ENCODE measurements around the gene ATP6V0E2. TPM values are rescaled to one million over a fixed set of nuclear protein-coding genes. Genes with fewer than 3 reads are reported as not detected.

The ATP6V0E2 gene
- total RNA-seq, 2 donors from 2014 or later, result 32.6 to 64.3 TPM

DNA sequence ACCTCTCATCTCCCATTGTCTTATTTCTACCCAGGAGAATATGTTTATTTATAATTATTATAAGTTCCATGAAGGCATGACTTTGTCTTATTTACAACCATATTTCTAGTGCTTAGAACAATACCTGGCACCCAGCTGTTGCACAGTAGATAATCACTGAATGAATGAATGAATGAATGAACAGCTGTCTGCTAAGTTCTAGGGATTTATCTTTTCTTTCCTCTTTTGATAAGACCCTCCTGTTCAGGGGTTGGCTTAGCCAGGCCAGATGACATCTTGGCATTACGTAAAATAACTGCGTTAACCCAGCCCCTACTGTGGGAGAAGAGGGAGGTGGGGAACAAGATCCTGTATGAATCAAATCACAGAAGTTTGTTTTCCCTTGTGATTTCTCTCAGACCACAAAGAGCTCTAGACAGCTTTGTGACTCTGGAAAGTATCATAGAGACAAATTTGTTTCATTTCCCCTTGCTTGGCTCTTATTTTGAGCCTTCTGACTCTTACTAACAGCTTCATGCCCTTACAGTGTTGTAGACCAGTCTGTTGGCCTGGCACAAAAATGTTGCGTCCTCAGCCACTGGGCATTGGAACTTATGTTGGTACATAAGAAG, 27.2 kb upstream of the ATP6V0E2 start:
- Mint-ChIP-seq H3K27me3 (no peaks in the 10 kb centered on the region), H3K4me1 (ENCODE audit: low read depth in 2 of 2) (peaks cover 0 to 4% of the 10 kb centered on the region in 2 donors), H3K36me3 (peaks cover 5% of the 10 kb centered on the region), H3K9me3 (no peaks in the 10 kb centered on the region), H3K4me3 (no peak overlapping the region), H3K27ac (no peak overlapping the region)
- DNase-seq (ENCODE audit: low spot score) (no peak), ATAC-seq (no peak)

DNA sequence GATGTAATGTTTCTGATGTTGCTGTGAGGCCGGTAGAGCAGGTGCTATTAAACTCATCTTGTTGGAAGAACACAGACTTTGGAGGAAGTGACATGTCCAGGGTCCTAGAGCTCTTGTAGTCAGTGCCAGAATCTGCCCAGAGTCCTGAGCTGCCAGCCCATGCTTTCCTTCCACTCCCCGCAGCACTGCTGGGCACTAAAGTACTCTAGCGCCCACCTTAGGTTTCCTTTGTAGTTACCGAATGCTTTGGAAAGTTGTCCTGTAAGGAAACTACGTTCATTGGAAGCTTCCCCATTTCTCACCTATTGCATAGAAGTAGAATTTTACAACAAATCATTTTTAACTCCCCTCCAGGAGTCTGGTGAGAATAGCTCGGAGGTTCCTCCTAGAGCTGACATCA, 24.6 kb upstream of the ATP6V0E2 start:
- Mint-ChIP-seq H3K9me3 (no peaks in the 10 kb centered on the region), H3K4me3 (no peak overlapping the region), H3K27ac (no peak overlapping the region), H3K27me3 (no peaks in the 10 kb centered on the region), H3K4me1 (ENCODE audit: low read depth in 2 of 2) (peaks cover 0 to 4% of the 10 kb centered on the region in 2 donors), H3K36me3 (peaks cover 5% of the 10 kb centered on the region)
- no peak for ATAC-seq
- DNase-seq (ENCODE audit: low spot score), result no peak

DNA sequence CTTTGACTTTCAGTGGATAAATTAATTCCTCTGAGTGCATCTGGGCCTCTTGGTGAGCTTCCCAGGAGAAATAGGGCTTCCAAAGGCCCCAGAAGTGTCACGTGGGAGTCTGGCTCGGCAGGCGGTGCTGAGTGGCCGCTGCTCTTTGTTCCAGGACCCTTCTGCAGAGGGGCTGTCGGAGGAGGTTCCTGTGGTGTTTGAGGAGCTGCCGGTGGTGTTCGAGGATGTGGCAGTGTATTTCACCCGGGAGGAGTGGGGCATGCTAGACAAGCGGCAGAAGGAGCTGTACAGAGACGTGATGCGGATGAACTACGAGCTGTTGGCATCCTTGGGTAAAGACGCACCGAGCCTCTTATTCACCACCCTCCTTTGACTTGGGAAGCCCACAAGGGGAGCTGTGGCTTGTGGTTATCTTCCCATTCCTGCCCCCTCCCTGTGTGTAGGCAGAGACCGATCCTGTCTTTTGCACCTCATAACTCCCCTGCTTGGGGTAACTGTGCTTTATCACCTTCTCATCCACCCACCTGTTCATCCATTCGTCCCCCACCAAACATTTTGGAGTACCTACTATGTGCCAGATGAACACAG, 23.7 kb upstream of the ATP6V0E2 start:
- DNase-seq (ENCODE audit: low spot score) (peak; percentile 28), ATAC-seq (no peak)
- Mint-ChIP-seq H3K27me3 (no peaks in the 10 kb centered on the region), H3K27ac (no peak overlapping the region), H3K4me3 (no peak overlapping the region), H3K4me1 (ENCODE audit: low read depth in 2 of 2) (peaks cover 0 to 3% of the 10 kb centered on the region in 2 donors), H3K9me3 (no peaks in the 10 kb centered on the region), H3K36me3 (peaks cover 4% of the 10 kb centered on the region)

DNA sequence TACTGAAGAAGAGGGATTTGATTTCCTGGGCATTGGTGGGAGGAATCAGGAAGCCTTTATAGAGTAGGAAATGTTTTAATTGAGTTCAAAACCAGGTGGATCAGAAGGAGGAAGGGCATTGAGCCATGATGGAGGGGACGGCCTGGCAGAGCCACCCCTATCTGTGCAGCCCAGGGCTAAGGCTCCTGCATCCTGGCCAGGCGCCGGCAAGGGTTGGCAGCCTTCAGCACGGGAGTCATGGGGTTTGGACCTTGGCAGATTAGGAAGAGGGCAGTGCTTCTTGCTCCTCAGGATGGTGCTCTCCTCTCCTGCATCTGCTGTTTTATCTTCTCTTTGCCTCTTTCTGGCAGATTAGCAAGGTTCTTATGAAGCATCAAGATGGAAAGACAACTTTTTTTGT, 23.1 kb upstream of the ATP6V0E2 start:
- Mint-ChIP-seq H3K27me3 (no peaks in the 10 kb centered on the region), H3K4me1 (ENCODE audit: low read depth in 2 of 2) (no peaks in the 10 kb centered on the region), H3K9me3 (no peaks in the 10 kb centered on the region), H3K4me3 (no peak overlapping the region), H3K27ac (no peak overlapping the region), H3K36me3 (no peaks in the 10 kb centered on the region)
- ATAC-seq (no peak), DNase-seq (ENCODE audit: low spot score) (no peak)

DNA sequence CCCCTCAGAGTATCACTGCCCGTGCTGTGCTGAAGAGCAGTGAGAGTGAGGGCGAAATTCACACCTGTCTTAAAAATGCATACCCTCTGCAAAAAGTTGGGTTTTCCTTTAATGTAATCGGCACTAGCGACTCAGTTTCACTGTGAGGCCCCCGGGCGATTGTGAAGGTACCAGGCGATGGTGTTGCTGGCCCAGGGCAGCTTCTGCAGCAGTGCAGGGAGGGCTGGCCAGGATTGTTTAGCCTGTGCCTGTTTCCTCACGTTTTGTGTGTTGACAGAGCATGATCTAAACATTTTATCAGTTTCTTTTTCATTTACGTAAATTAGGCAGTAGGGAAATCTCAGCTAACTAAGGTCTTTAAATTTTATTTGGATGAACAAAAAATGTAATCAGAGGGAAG, 22.3 kb upstream of the ATP6V0E2 start:
- DNase-seq (ENCODE audit: low spot score) (no peak), ATAC-seq (no peak)
- H3K9me3 Mint-ChIP-seq, result no peaks in the 10 kb centered on the region
- no peak overlapping the region for H3K4me3 Mint-ChIP-seq
- H3K27ac Mint-ChIP-seq, result no peak overlapping the region
- H3K36me3 Mint-ChIP-seq, result no peaks in the 10 kb centered on the region
- peaks cover 0 to 2% of the 10 kb centered on the region in 2 donors for H3K4me1 Mint-ChIP-seq (ENCODE audit: low read depth in 2 of 2)
- no peaks in the 10 kb centered on the region for H3K27me3 Mint-ChIP-seq

DNA sequence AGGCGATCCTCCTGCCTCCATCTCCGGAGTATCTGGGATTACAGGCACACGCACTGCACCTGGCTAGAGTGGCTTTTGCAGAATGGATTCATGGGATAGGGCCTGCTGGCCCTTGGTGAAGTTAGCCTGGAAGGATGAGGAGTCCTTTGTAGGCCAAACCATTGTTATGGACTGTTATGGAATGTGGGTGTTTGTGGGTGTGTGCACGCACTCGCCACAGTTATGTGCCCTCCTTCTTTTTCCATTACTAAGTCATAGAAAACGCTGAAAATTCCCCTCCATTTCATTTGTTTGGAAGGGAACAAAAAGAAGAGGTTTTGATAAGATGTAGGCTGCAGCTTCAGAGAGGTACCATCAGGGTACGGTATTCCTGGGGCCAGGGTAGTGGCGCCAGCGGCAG, 20.6 kb upstream of the ATP6V0E2 start:
- Mint-ChIP-seq H3K36me3 (no peaks in the 10 kb centered on the region), H3K4me1 (ENCODE audit: low read depth in 2 of 2) (peaks cover 0 to 5% of the 10 kb centered on the region in 2 donors), H3K27me3 (no peaks in the 10 kb centered on the region), H3K27ac (no peak overlapping the region), H3K9me3 (no peaks in the 10 kb centered on the region), H3K4me3 (no peak overlapping the region)
- ATAC-seq (no peak), DNase-seq (ENCODE audit: low spot score) (no peak)

DNA sequence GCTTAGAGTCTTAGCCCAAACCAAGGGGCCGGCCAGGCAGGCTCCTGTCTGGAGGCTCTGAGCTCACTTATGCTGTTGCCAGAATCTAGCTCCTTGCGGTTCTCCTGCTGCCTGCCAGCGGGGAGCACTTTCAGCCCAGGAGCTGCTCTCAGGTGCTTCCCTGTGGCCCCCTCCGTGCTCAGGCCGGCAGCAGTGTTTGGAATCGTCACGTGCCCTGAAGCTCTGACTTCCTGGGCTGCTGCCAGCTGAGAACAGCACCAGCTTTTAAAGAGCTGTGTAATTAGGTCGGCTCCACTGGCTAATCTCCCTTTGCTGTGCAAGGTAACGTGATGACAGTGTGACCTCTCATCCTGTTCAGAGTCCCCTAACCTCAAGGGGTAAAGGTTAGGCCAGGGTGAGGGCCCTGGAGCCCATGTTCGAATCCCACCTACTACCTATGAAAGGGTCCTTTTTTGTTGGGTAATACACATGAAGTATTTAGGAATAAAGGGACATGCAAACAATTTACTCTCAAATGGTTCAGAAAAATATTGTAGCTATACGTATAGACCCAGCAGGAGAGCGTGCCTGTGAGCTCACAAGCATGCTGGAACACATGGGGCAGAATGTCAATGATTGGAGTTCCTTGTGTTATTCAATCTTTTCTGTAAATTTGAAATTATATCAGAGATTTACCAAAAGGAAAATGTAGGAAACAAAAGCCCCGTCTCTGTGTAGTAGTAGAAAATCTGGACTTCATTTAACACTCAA, 19.0 kb upstream of the ATP6V0E2 start:
- H3K36me3 Mint-ChIP-seq, result no peaks in the 10 kb centered on the region
- no peaks in the 10 kb centered on the region for H3K9me3 Mint-ChIP-seq
- no peak overlapping the region for H3K27ac Mint-ChIP-seq
- peak; percentile 37 for DNase-seq (ENCODE audit: low spot score)
- no peaks in the 10 kb centered on the region for H3K27me3 Mint-ChIP-seq
- no peak for ATAC-seq
- H3K4me1 Mint-ChIP-seq (ENCODE audit: low read depth in 2 of 2), result peaks cover 0 to 5% of the 10 kb centered on the region in 2 donors
- H3K4me3 Mint-ChIP-seq, result no peak overlapping the region

DNA sequence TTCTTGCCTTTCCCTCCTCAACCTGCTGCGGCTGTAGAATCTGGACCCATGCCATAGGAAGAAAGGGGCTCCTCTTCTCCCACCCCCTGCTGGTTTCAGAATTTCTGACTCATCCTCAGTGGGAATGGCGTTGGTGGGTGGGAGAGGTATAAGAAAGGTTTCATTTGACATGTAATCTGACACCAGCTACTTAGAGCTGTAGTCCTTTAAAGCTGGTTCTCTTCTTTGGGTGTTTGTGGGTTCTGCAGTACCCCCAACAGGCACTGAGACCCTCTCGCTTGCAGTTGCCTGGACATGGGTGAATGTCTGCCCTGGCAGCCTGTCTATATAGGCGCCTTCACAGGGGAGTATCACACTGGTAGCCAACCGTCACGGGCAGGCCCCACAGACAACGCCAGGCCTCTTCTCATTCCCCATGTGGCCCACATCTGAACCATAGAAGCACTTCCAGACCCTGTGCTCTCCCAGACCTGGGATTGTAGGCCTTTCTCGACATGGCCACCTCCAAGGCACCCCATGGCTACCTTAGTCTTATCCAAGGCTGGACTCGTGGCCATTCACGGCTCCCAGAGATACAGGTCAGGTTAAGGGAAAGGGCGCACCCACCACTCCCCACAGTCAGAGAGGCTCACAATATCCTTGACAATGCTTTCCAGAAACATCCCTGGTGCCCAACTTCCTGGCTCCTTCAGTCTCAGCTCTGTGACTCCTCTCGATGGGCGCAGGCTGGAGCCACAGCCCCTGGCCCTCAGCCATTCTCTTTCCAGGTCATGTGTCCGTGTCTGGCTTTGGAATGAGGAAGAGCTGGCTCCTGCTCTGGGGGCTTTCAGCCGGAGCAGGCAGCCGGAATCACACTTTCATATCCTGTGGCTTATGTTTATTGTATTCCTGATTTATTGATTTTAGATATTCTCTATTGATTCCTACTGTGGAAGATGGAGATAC, 18.1 kb upstream of the ATP6V0E2 start:
- H3K36me3 Mint-ChIP-seq, result no peaks in the 10 kb centered on the region
- DNase-seq (ENCODE audit: low spot score), result peak; percentile 41
- no peaks in the 10 kb centered on the region for H3K9me3 Mint-ChIP-seq
- H3K27me3 Mint-ChIP-seq, result no peaks in the 10 kb centered on the region
- no peak for ATAC-seq
- H3K4me3 Mint-ChIP-seq, result no peak overlapping the region
- H3K4me1 Mint-ChIP-seq (ENCODE audit: low read depth in 2 of 2), result peaks cover 0 to 5% of the 10 kb centered on the region in 2 donors
- H3K27ac Mint-ChIP-seq, result no peak overlapping the region

DNA sequence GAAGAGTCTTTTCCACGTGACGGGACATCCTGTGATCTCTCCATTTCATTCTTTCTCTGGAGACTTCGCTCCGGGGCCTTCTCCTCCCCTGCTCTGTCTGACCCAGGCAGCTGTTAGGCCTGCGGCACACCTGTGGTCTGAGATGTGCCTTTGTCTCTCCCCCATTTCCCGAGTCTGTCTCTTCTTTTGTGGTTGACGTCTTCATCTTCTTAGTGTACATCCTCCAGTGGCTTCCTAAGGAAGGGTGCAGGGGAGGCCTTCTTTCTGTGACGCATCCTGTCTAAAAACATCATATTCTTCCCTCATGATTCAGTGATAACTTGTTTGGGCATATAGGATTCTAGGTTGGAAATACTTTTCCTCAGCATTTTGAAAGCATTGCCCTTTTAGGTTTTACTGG, 17.2 kb upstream of the ATP6V0E2 start:
- peak overlapping the region; percentile 10 for H3K4me3 Mint-ChIP-seq
- no peaks in the 10 kb centered on the region for H3K27me3 Mint-ChIP-seq
- H3K27ac Mint-ChIP-seq, result no peak overlapping the region
- DNase-seq (ENCODE audit: low spot score), result peak; percentile 46
- peaks cover 0 to 5% of the 10 kb centered on the region in 2 donors for H3K4me1 Mint-ChIP-seq (ENCODE audit: low read depth in 2 of 2)
- H3K36me3 Mint-ChIP-seq, result no peaks in the 10 kb centered on the region
- no peaks in the 10 kb centered on the region for H3K9me3 Mint-ChIP-seq
- ATAC-seq, result no peak

DNA sequence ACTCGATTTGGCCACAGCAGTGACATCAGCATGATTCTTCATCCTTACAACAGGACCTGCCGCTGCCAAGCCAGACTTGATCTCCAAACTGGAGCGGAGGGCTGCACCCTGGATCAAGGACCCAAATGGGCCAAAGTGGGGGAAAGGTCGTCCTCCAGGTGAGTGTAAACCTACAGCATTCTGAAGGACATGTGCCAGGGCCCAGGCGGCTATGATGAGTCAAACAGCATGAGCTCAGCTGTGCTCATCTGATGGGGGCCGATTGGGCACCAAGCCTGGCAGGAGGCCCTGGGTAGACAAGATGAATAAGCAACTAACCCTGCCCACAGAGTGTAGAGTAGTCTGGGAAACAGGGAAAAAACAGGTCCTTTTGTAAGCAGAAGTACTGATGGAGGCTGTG, 14.4 kb upstream of the ATP6V0E2 start:
- DNase-seq (ENCODE audit: low spot score) (peak; percentile 49), ATAC-seq (no peak)
- Mint-ChIP-seq H3K27ac (no peak overlapping the region), H3K4me1 (ENCODE audit: low read depth in 2 of 2) (peaks cover 0 to 5% of the 10 kb centered on the region in 2 donors), H3K36me3 (no peaks in the 10 kb centered on the region), H3K4me3 (no peak overlapping the region), H3K9me3 (no peaks in the 10 kb centered on the region), H3K27me3 (no peaks in the 10 kb centered on the region)

DNA sequence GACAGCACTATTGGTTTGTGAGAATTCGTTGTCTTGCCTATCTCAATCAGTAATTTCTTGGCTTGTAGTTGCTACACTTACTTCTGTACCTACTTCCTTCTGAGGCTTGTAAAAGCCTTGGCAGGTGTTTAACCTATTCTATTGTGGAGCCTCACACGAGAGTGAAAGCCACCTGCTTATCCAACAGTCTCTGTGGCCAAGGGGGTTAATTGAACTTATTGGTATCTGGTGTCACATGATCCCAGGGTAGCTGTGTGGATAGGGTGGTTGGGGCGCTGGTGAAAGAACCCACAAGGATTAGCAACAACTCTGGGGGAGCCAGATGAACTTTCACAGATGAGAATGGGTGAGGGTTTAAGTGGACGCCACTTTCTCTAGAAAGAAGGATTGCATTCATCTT, 13.9 kb upstream of the ATP6V0E2 start:
- Mint-ChIP-seq H3K27me3 (no peaks in the 10 kb centered on the region), H3K36me3 (no peaks in the 10 kb centered on the region), H3K9me3 (no peaks in the 10 kb centered on the region), H3K4me1 (ENCODE audit: low read depth in 2 of 2) (peaks cover 0 to 5% of the 10 kb centered on the region in 2 donors), H3K27ac (no peak overlapping the region), H3K4me3 (no peak overlapping the region)
- ATAC-seq (no peak), DNase-seq (ENCODE audit: low spot score) (peak; percentile 18)

DNA sequence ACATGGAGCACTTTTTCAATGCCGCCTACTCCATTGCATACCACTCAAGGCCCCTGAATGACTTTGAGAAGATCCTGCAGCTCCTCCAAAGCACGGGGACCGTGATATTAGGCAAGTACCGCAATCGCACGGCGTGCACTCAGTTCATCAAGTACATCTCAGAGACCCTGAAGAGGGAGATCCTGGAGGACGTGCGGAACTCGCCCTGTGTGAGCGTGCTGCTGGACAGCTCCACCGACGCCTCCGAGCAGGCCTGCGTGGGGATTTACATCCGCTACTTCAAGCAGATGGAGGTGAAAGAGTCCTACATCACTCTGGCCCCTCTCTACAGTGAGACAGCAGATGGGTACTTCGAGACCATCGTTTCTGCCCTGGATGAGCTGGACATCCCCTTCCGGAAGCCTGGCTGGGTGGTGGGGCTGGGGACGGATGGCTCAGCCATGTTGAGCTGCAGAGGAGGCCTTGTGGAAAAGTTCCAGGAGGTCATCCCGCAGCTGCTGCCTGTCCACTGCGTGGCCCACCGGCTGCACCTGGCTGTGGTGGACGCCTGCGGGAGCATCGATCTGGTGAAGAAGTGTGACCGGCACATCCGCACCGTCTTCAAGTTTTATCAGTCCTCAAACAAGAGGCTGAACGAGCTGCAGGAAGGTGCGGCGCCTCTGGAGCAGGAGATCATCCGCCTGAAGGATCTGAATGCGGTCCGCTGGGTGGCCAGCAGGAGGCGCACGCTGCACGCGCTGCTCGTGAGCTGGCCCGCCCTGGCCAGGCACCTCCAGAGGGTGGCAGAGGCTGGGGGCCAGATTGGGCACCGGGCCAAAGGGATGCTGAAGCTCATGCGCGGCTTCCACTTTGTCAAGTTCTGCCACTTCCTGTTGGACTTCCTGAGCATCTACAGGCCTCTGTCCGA, 12.7 kb upstream of the ATP6V0E2 start:
- Mint-ChIP-seq H3K27me3 (no peaks in the 10 kb centered on the region), H3K4me1 (ENCODE audit: low read depth in 2 of 2) (peaks cover 8 to 16% of the 10 kb centered on the region in 2 donors), H3K9me3 (no peaks in the 10 kb centered on the region), H3K4me3 (no peak overlapping the region), H3K36me3 (no peaks in the 10 kb centered on the region), H3K27ac (no peak overlapping the region)
- ATAC-seq (no peak), DNase-seq (ENCODE audit: low spot score) (peak; percentile 61)

DNA sequence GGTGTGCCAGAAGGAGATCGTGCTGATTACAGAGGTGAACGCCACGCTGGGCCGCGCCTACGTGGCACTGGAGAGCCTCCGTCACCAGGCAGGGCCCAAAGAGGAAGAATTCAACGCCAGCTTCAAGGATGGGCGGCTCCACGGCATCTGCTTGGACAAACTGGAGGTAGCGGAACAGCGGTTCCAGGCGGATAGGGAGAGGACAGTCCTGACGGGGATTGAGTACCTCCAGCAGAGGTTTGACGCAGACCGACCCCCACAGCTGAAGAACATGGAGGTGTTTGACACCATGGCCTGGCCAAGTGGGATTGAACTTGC, 12.1 kb upstream of the ATP6V0E2 start:
- no peak for ATAC-seq
- peaks cover 9 to 13% of the 10 kb centered on the region in 2 donors for H3K4me1 Mint-ChIP-seq (ENCODE audit: low read depth in 2 of 2)
- H3K36me3 Mint-ChIP-seq, result no peaks in the 10 kb centered on the region
- H3K4me3 Mint-ChIP-seq, result no peak overlapping the region
- H3K27ac Mint-ChIP-seq, result no peak overlapping the region
- no peaks in the 10 kb centered on the region for H3K27me3 Mint-ChIP-seq
- no peaks in the 10 kb centered on the region for H3K9me3 Mint-ChIP-seq
- DNase-seq (ENCODE audit: low spot score), result no peak

Data from natural killer cell treated with Interleukin-12 subunit alpha and Interleukin-12 subunit beta and Interleukin-15 and Interleukin-18, amount 100 ng/mL, for 72 hours (primary cell).